ENCODE measurements around the gene WDFY2. TPM values are rescaled to one million over a fixed set of nuclear protein-coding genes. Genes with fewer than 3 reads are reported as not detected.
"Not testable (repeated sequence)": the region's sequence is repeated elsewhere in the genome, so short reads cannot be mapped to it uniquely, and the experiment has no call there.

Gene WDFY2
- polyA plus RNA-seq, 2 donors = 5.4 to 6.9 TPM

- H3K4me3 ChIP-seq (ENCODE audit: low read depth in 1 of 2, low read length in 2 of 2) = no peak overlapping the region
- H3K9me3 ChIP-seq (ENCODE audit: control insufficient read depth in 2 of 2, insufficient read depth in 1 of 2, low read depth in 1 of 2, low read length in 1 of 2) = no peaks in the 10 kb centered on the region
- H3K4me1 ChIP-seq (ENCODE audit: control insufficient read depth in 2 of 2, insufficient read depth in 2 of 2, low read length in 1 of 2) = peaks cover 0 to 12% of the 10 kb centered on the region in 2 donors
- H3K27ac ChIP-seq (ENCODE audit: low read depth in 2 of 2, low read length in 1 of 2) = no peak overlapping the region
- H3K27me3 ChIP-seq (ENCODE audit: control insufficient read depth in 1 of 2, insufficient read depth in 2 of 2, low read length in 2 of 2) = no peaks in the 10 kb centered on the region
- 55 to 67% methylated on average over 1 of the region's 1 CpG for WGBS, 2 donors
- H3K36me3 ChIP-seq (ENCODE audit: control insufficient read depth in 2 of 2, insufficient read depth in 2 of 2, low read length in 1 of 2) = no peaks in the 10 kb centered on the region
Measured at GRCh38 chr13:51559946-51560735, 24.1 kb upstream of the WDFY2 start.

- Histone ChIP-seq H3K27ac (ENCODE audit: low read depth in 2 of 2, low read length in 1 of 2) (no peak overlapping the region), H3K9me3 (ENCODE audit: control insufficient read depth in 2 of 2, insufficient read depth in 1 of 2, low read depth in 1 of 2, low read length in 1 of 2) (peaks cover 0 to under 1% of the 10 kb centered on the region in 2 donors), H3K36me3 (ENCODE audit: control insufficient read depth in 2 of 2, insufficient read depth in 2 of 2, low read length in 1 of 2) (no peaks in the 10 kb centered on the region), H3K4me1 (ENCODE audit: control insufficient read depth in 2 of 2, insufficient read depth in 2 of 2, low read length in 1 of 2) (peaks cover 0 to 11% of the 10 kb centered on the region in 2 donors), H3K4me3 (ENCODE audit: low read depth in 1 of 2, low read length in 2 of 2) (no peak overlapping the region), H3K27me3 (ENCODE audit: control insufficient read depth in 1 of 2, insufficient read depth in 2 of 2, low read length in 2 of 2) (no peaks in the 10 kb centered on the region)
- WGBS, 2 donors = 74 to 75% methylated on average over 9 of the region's 9 CpGs
Measured at GRCh38 chr13:51562011-51562671, 22.1 kb upstream of the WDFY2 start.

DNA sequence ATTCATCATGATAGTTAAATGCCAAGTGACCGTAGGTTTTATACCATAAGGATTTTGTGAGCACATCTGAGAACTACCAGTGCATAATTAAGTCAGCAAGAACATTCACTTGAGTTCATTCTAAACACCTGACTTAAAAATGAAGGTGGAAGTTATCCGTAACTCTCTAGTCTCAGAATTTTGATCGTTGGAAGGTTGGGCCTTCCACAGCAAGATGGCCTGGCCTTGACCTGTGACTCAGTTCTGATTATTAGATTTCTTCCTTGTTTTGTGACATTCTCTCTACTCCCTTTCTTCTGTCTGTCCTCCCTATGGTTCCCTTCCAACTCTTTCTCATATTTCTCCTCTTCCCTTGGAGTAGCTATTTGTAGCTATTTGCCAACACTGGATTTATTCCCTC, 20.0 kb upstream of the WDFY2 start:
- no peaks in the 10 kb centered on the region for H3K27me3 ChIP-seq (ENCODE audit: control insufficient read depth in 1 of 2, insufficient read depth in 2 of 2, low read length in 2 of 2)
- H3K9me3 ChIP-seq (ENCODE audit: control insufficient read depth in 2 of 2, insufficient read depth in 1 of 2, low read depth in 1 of 2, low read length in 1 of 2) = peaks cover 2 to 3% of the 10 kb centered on the region in 2 donors
- H3K27ac ChIP-seq (ENCODE audit: low read depth in 2 of 2, low read length in 1 of 2) = peak overlapping the region in 1 of 2 donors; percentile 49
- peaks cover 0 to 4% of the 10 kb centered on the region in 2 donors for H3K4me1 ChIP-seq (ENCODE audit: control insufficient read depth in 2 of 2, insufficient read depth in 2 of 2, low read length in 1 of 2)
- WGBS, 2 donors = 67 to 68% methylated on average over 3 of the region's 3 CpGs
- no peaks in the 10 kb centered on the region for H3K36me3 ChIP-seq (ENCODE audit: control insufficient read depth in 2 of 2, insufficient read depth in 2 of 2, low read length in 1 of 2)
- H3K4me3 ChIP-seq (ENCODE audit: low read depth in 1 of 2, low read length in 2 of 2) = no peak overlapping the region

GRCh38 chr13:51564671-51565070, 19.6 kb upstream of the WDFY2 start:
- WGBS, 2 donors = 85 to 89% methylated on average over 1 of the region's 1 CpG
- peaks cover 2 to 3% of the 10 kb centered on the region in 2 donors for H3K9me3 ChIP-seq (ENCODE audit: control insufficient read depth in 2 of 2, insufficient read depth in 1 of 2, low read depth in 1 of 2, low read length in 1 of 2)
- no peaks in the 10 kb centered on the region for H3K36me3 ChIP-seq (ENCODE audit: control insufficient read depth in 2 of 2, insufficient read depth in 2 of 2, low read length in 1 of 2)
- H3K4me3 ChIP-seq (ENCODE audit: low read depth in 1 of 2, low read length in 2 of 2) = no peak overlapping the region
- H3K27ac ChIP-seq (ENCODE audit: low read depth in 2 of 2, low read length in 1 of 2) = peak overlapping the region; percentile 49 to 67
- peaks cover 0 to 4% of the 10 kb centered on the region in 2 donors for H3K4me1 ChIP-seq (ENCODE audit: control insufficient read depth in 2 of 2, insufficient read depth in 2 of 2, low read length in 1 of 2)
- no peaks in the 10 kb centered on the region for H3K27me3 ChIP-seq (ENCODE audit: control insufficient read depth in 1 of 2, insufficient read depth in 2 of 2, low read length in 2 of 2)

DNA sequence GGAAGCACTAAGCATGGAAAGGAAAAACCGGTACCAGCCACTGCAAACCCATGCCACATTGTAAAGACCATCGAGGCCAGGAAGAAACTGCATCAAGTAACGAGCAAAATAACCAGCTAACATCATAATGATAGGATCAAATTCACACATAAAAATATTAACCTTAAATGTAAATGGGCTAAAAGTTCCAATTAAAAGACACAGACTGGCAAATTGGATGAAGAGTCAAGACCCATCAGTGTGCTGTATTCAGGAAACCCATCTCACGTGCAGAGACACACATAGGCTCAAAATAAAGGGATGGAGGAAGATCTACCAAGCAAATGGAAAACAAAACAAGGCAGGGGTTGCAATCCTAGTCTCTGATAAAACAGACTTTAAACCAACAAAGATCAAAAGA, 15.3 kb upstream of the WDFY2 start:
- H3K36me3 ChIP-seq (ENCODE audit: control insufficient read depth in 2 of 2, insufficient read depth in 2 of 2, low read length in 1 of 2); H3K27ac ChIP-seq (ENCODE audit: low read depth in 2 of 2, low read length in 1 of 2); H3K27me3 ChIP-seq (ENCODE audit: control insufficient read depth in 1 of 2, insufficient read depth in 2 of 2, low read length in 2 of 2); H3K4me1 ChIP-seq (ENCODE audit: control insufficient read depth in 2 of 2, insufficient read depth in 2 of 2, low read length in 1 of 2); H3K9me3 ChIP-seq (ENCODE audit: control insufficient read depth in 2 of 2, insufficient read depth in 1 of 2, low read depth in 1 of 2, low read length in 1 of 2); H3K4me3 ChIP-seq (ENCODE audit: low read depth in 1 of 2, low read length in 2 of 2): not testable (repeated sequence)
- 89 to 92% methylated on average over 4 of the region's 4 CpGs for WGBS, 2 donors

DNA sequence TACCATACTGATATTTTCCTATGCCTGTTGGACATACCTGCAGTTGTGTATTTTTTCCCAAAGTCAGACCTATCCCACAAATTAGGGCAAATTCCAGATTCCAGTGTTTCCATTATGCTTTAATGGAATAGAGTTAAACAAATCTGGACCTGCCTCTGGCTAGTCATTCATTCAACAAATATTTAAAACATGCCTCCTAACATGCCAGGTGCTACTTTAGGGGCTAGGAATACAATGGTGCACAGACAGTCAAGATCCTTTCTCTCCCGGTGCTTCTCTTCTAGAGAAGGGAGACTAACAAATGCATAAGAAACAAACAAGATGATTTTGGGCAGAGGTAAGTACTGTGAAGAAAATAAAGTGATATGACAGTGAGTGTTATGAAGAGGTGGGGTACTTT, 7.5 kb upstream of the WDFY2 start:
- 59 to 60% methylated on average over 1 of the region's 1 CpG for WGBS, 2 donors
- H3K27ac ChIP-seq (ENCODE audit: low read depth in 2 of 2, low read length in 1 of 2) = no peak overlapping the region

DNA sequence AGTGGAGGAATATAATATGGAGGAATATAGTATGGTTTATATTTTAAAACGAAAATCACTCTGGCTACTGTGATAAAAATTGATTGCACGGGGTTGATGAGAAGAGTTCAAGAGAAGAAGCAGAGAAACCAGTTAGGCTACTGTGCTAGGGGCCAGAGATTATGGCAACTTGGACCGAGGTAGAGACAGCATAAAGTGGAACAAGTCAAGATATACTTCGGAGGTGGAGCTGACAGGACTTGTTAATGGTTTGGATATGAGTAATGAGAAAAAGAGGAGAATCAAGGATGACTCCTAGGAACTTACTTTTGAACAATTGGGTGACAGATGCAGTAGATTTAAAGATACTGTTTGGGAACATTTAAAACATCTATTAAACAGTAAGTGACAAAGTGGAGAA, 6.6 kb upstream of the WDFY2 start:
- no peaks in the 10 kb centered on the region for H3K9me3 ChIP-seq (ENCODE audit: control insufficient read depth in 2 of 2, insufficient read depth in 1 of 2, low read depth in 1 of 2, low read length in 1 of 2)
- H3K4me3 ChIP-seq (ENCODE audit: low read depth in 1 of 2, low read length in 2 of 2) = no peak overlapping the region
- no peaks in the 10 kb centered on the region for H3K36me3 ChIP-seq (ENCODE audit: control insufficient read depth in 2 of 2, insufficient read depth in 2 of 2, low read length in 1 of 2)
- H3K27ac ChIP-seq (ENCODE audit: low read depth in 2 of 2, low read length in 1 of 2) = peak overlapping the region in 1 of 2 donors; percentile 47
- H3K4me1 ChIP-seq (ENCODE audit: control insufficient read depth in 2 of 2, insufficient read depth in 2 of 2, low read length in 1 of 2) = no peaks in the 10 kb centered on the region
- WGBS, 2 donors = 41 to 55% methylated on average over 4 of the region's 4 CpGs
- H3K27me3 ChIP-seq (ENCODE audit: control insufficient read depth in 1 of 2, insufficient read depth in 2 of 2, low read length in 2 of 2) = no peaks in the 10 kb centered on the region

More for the DNA sequence above, 7.5 kb upstream of the WDFY2 start:
- no peaks in the 10 kb centered on the region for H3K9me3 ChIP-seq (ENCODE audit: control insufficient read depth in 2 of 2, insufficient read depth in 1 of 2, low read depth in 1 of 2, low read length in 1 of 2)
- no peaks in the 10 kb centered on the region for H3K36me3 ChIP-seq (ENCODE audit: control insufficient read depth in 2 of 2, insufficient read depth in 2 of 2, low read length in 1 of 2)
- H3K27me3 ChIP-seq (ENCODE audit: control insufficient read depth in 1 of 2, insufficient read depth in 2 of 2, low read length in 2 of 2) = no peaks in the 10 kb centered on the region
- no peaks in the 10 kb centered on the region for H3K4me1 ChIP-seq (ENCODE audit: control insufficient read depth in 2 of 2, insufficient read depth in 2 of 2, low read length in 1 of 2)
- no peak overlapping the region for H3K4me3 ChIP-seq (ENCODE audit: low read depth in 1 of 2, low read length in 2 of 2)

- no peaks in the 10 kb centered on the region for H3K4me1 ChIP-seq (ENCODE audit: control insufficient read depth in 2 of 2, insufficient read depth in 2 of 2, low read length in 1 of 2)
- no peak overlapping the region for H3K4me3 ChIP-seq (ENCODE audit: low read depth in 1 of 2, low read length in 2 of 2)
- no peaks in the 10 kb centered on the region for H3K27me3 ChIP-seq (ENCODE audit: control insufficient read depth in 1 of 2, insufficient read depth in 2 of 2, low read length in 2 of 2)
- no peaks in the 10 kb centered on the region for H3K9me3 ChIP-seq (ENCODE audit: control insufficient read depth in 2 of 2, insufficient read depth in 1 of 2, low read depth in 1 of 2, low read length in 1 of 2)
- H3K36me3 ChIP-seq (ENCODE audit: control insufficient read depth in 2 of 2, insufficient read depth in 2 of 2, low read length in 1 of 2) = no peaks in the 10 kb centered on the region
- no peak overlapping the region for H3K27ac ChIP-seq (ENCODE audit: low read depth in 2 of 2, low read length in 1 of 2)
- 73 to 78% methylated on average over 7 of the region's 7 CpGs for WGBS, 2 donors
Measured at GRCh38 chr13:51579676-51580075, 4.6 kb upstream of the WDFY2 start.

DNA sequence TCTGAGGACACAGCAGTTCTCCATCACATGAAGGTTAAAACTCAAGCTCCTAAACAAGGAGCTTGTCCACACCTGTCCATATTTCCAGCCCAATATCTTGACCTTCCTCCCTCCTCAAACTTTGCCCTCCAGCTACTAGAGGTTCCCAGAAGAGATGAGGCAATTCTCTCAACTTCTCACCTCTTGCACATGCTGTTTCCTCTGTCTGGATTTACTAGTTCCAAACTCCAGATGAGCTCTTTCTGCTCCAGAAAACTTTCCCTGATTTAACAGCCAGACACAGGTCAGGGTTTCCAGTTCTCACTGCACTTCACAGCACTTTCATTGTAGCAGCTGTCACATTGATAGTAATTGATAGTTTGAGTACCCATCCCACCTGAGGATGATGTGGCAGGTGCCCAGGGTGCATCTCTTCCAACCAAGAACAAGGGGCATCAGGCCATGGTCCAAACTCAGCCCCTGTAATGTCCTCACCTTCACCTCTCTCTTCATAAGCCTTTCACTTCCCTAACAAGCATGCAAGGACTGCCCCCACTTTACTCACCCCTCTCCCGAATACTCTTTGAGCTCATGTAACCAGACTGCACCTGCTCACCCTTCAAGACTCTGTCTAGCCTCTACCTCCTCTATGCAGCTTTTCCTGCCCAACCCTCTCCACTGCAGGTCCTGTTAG, 3.0 kb upstream of the WDFY2 start:
- 75 to 83% methylated on average over 1 of the region's 1 CpG for WGBS, 2 donors
- Histone ChIP-seq H3K36me3 (ENCODE audit: control insufficient read depth in 2 of 2, insufficient read depth in 2 of 2, low read length in 1 of 2) (no peaks in the 10 kb centered on the region), H3K4me1 (ENCODE audit: control insufficient read depth in 2 of 2, insufficient read depth in 2 of 2, low read length in 1 of 2) (no peaks in the 10 kb centered on the region), H3K4me3 (ENCODE audit: low read depth in 1 of 2, low read length in 2 of 2) (no peak overlapping the region), H3K27ac (ENCODE audit: low read depth in 2 of 2, low read length in 1 of 2) (peak overlapping the region in 1 of 2 donors; percentile 8), H3K27me3 (ENCODE audit: control insufficient read depth in 1 of 2, insufficient read depth in 2 of 2, low read length in 2 of 2) (no peaks in the 10 kb centered on the region), H3K9me3 (ENCODE audit: control insufficient read depth in 2 of 2, insufficient read depth in 1 of 2, low read depth in 1 of 2, low read length in 1 of 2) (no peaks in the 10 kb centered on the region)
